SU-DHL-6 (cell line): Measurements from ENCODE around the gene TNFRSF18.

Source experiments
- H2AFZ ChIP-seq: fragments of 200-600 bp; sonication (generic); 2 replicates; pipeline ENCODE4 v1.6.1; 2014; ENCODE audit warnings: low read depth, mild to moderate bottlenecking, moderate library complexity, mixed read lengths, antibody characterized with exemption, low read length; ENCODE audit not compliant: severe bottlenecking
- H3F3A ChIP-seq: fragments of 200-600 bp; shearing (Covaris generic); 2 replicates; pipeline ENCODE4 v1.6.0; 2016; ENCODE audit warnings: antibody characterized with exemption, mild to moderate bottlenecking; ENCODE audit not compliant: insufficient read depth
- H3K27ac ChIP-seq: fragments of 200-600 bp; sonication (generic); 2 replicates; pipeline ENCODE4 v1.5.1; 2016; ENCODE audit warnings: low read depth, mild to moderate bottlenecking, low read length, moderate library complexity, mixed read lengths
- H3K27me3 ChIP-seq: fragments of 200-600 bp; sonication (generic), shearing (Covaris generic); 2 replicates; pipeline ENCODE4 v1.6.0; 2014; ENCODE audit warnings: mild to moderate bottlenecking, low read length
- H3K36me3 ChIP-seq: fragments of 200-600 bp; sonication (generic); 2 replicates; pipeline ENCODE4 v1.6.1; 2014; ENCODE audit warnings: mild to moderate bottlenecking, low read length, mixed read lengths
- H3K4me2 ChIP-seq: fragments of 300-600, 200-600 bp; shearing (Covaris generic), sonication (generic); 2 replicates; pipeline ENCODE4 v1.6.0; 2014; ENCODE audit warnings: low read length, low read depth, mild to moderate bottlenecking; ENCODE audit not compliant: poor library complexity, severe bottlenecking
- H3K4me3 ChIP-seq: fragments of 200-600 bp; sonication (generic); 2 replicates; pipeline ENCODE4 v1.5.1; 2014; ENCODE audit warnings: antibody characterized with exemption, low read length, mild to moderate bottlenecking, mixed read lengths; ENCODE audit not compliant: insufficient read depth, poor library complexity, severe bottlenecking
- H3K79me2 ChIP-seq: fragments of 200-600 bp; sonication (generic); 2 replicates; pipeline ENCODE4 v1.6.1; 2014; ENCODE audit warnings: mild to moderate bottlenecking, low read length, moderate library complexity; ENCODE audit not compliant: insufficient read depth
- H3K9ac ChIP-seq: fragments of 200-600 bp; sonication (generic); 2 replicates; pipeline ENCODE4 v1.7.0; 2014; ENCODE audit warnings: mild to moderate bottlenecking, low read length
- H3K9me2 ChIP-seq: fragments of 200-600 bp; sonication (generic); replicated peaks from 2 replicates; pipeline ENCODE4 v1.6.1; 2014; ENCODE audit warnings: low read length; ENCODE audit not compliant: insufficient read depth
- H3K9me3 ChIP-seq: fragments of 200-600 bp; sonication (generic); 2 replicates; pipeline ENCODE4 v1.6.1; 2014; ENCODE audit warnings: low read length, mixed read lengths; ENCODE audit not compliant: insufficient read depth
- H4K20me1 ChIP-seq: fragments of 200-600 bp; sonication (generic); 2 replicates; pipeline ENCODE4 v1.6.1; 2014; ENCODE audit warnings: low read depth, mild to moderate bottlenecking, antibody characterized with exemption, low read length, moderate library complexity, mixed read lengths
- CTCF ChIP-seq: fragments of 200-600 bp; sonication (generic); IDR thresholded peaks from one replicate; pipeline ENCODE4 v1.5.1; 2017; ENCODE audit warnings: antibody characterized with exemption, mild to moderate bottlenecking, low read length, moderate library complexity; ENCODE audit not compliant: insufficient read depth, poor library complexity, severe bottlenecking
- EZH2phosphoT487 ChIP-seq: fragments of 200-600 bp; sonication (generic), shearing (Covaris generic); conservative IDR thresholded peaks from 2 replicates; pipeline ENCODE4 v1.6.1; 2018; ENCODE audit warnings: mild to moderate bottlenecking, antibody characterized with exemption, low read length, moderate library complexity, mixed read lengths

Gene TNFRSF18

GRCh38 chr1:1169429-1170214, 36.8 kb downstream of the TNFRSF18 start:
- H2AFZ ChIP-seq: no peak overlapping the region
- no peaks in the 10 kb centered on the region for H3F3A ChIP-seq
- no peaks in the 10 kb centered on the region for H3K36me3 ChIP-seq
- no peaks in the 10 kb centered on the region for H4K20me1 ChIP-seq
- H3K27ac ChIP-seq: no peak overlapping the region
- no peaks in the 10 kb centered on the region for H3K79me2 ChIP-seq
- no peak overlapping the region for H3K9ac ChIP-seq
- H3K27me3 ChIP-seq: no peaks in the 10 kb centered on the region
- TF ChIP-seq CTCF (no peak), EZH2phosphoT487 (no peak)
- no peak overlapping the region for H3K4me3 ChIP-seq
- no peaks in the 10 kb centered on the region for H3K9me2 ChIP-seq
- H3K4me2 ChIP-seq: no peak overlapping the region
- H3K9me3 ChIP-seq: no peaks in the 10 kb centered on the region

- TF ChIP-seq CTCF (no peak), EZH2phosphoT487 (no peak)
- Histone ChIP-seq H3F3A (no peaks in the 10 kb centered on the region), H3K27me3 (no peaks in the 10 kb centered on the region), H4K20me1 (no peaks in the 10 kb centered on the region), H3K4me3 (no peak overlapping the region), H3K79me2 (no peaks in the 10 kb centered on the region), H2AFZ (no peak overlapping the region), H3K9ac (no peak overlapping the region), H3K9me2 (no peaks in the 10 kb centered on the region), H3K9me3 (no peaks in the 10 kb centered on the region), H3K27ac (no peak overlapping the region), H3K4me2 (no peak overlapping the region), H3K36me3 (no peaks in the 10 kb centered on the region)
Observed at GRCh38 chr1:1168451-1169411, 37.7 kb downstream of the TNFRSF18 start.

GRCh38 chr1:1167841-1168450, 38.4 kb downstream of the TNFRSF18 start:
- no peak overlapping the region for H3K27ac ChIP-seq
- TF ChIP-seq CTCF (no peak), EZH2phosphoT487 (no peak)
- no peaks in the 10 kb centered on the region for H3K9me3 ChIP-seq
- H4K20me1 ChIP-seq: no peaks in the 10 kb centered on the region
- no peaks in the 10 kb centered on the region for H3K27me3 ChIP-seq
- no peaks in the 10 kb centered on the region for H3K9me2 ChIP-seq
- no peak overlapping the region for H3K4me2 ChIP-seq
- no peaks in the 10 kb centered on the region for H3K36me3 ChIP-seq
- no peaks in the 10 kb centered on the region for H3K79me2 ChIP-seq
- no peak overlapping the region for H2AFZ ChIP-seq
- no peak overlapping the region for H3K9ac ChIP-seq
- no peak overlapping the region for H3K4me3 ChIP-seq
- no peaks in the 10 kb centered on the region for H3F3A ChIP-seq
